DOHH2 (cell line): ENCODE results near the gene SYCP2.

Experiments used
- CTCF ChIP-seq: fragments of 200-600 bp; sonication (generic); IDR thresholded peaks from one replicate; pipeline ENCODE4 v1.5.1; 2014; ENCODE audit warnings: antibody characterized with exemption, mild to moderate bottlenecking, low read depth, low read length; ENCODE audit not compliant: poor library complexity, severe bottlenecking
- EZH2phosphoT487 ChIP-seq: fragments of 200-600 bp; sonication (generic); IDR thresholded peaks from 2 replicates; pipeline ENCODE4 v1.6.1; 2017; ENCODE audit warnings: borderline replicate concordance, mild to moderate bottlenecking, antibody characterized with exemption, low read length, moderate library complexity, mixed read lengths

DNA sequence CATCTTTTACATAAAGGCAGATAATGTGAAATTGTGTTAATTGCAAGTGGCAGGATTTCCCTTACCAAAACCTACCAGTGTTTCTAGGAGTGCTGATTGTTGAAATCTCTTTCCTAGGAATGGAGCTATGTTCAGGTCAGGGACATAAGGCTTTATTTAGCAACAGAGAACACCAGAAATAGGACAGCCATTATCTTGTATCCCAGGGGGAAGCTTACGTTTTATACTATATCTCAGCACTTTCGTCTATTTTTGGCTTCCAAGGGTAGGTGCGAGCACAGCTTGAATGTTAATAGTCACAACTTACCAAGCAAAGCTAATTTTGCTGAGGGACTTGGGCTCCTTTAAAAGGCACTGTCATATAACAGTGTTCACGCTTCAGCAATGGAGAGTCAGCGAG lies 94.0 kb downstream of the SYCP2 start:
- TF ChIP-seq CTCF (no peak), EZH2phosphoT487 (no peak)
